HCT116 (cell line): ENCODE data around the gene PCDH1. TPM values are rescaled to one million over a fixed set of nuclear protein-coding genes. Genes with fewer than 3 reads are reported as not detected.

Source experiments
- ATAC-seq: fragments of 200-7000 bp; cut with Tn5 transposase; 2 replicates; pipeline ENCODE4 v1.9.1; 2020; ENCODE audit warnings: mild to moderate bottlenecking, moderate library complexity
- BruUV-seq: library from RNA; stranded (reverse); fragments of 400-500 nt; replicated peaks from 2 replicates; lab custom pipeline; 2021; lab: Mats Ljungman, UMichigan
- CTCF ChIA-PET: fragments of 300-600 bp; sonication (Branson Sonifier 250); formaldehyde crosslinking; loops from one replicate; lab custom pipeline; 2021; ENCODE audit warnings: antibody characterized with exemption; lab: Charles Lee
- POLR2A ChIA-PET: fragments of 300-600, 350-600 bp; sonication (Branson Sonifier 250); formaldehyde crosslinking; loops from one replicate; lab custom pipeline; 2021; ENCODE audit warnings: antibody characterized with exemption; lab: Charles Lee
- RAD21 ChIA-PET, 2 experiments: fragments of 300-600 bp; sonication (Branson Sonifier 250); formaldehyde crosslinking; loops; one replicate each; lab custom pipeline; 2023; ENCODE audit warnings: low total read pairs in 2 of 2; ENCODE audit not compliant: uncharacterized antibody in 2 of 2, unreplicated experiment in 2 of 2, low non-redundant PET in 1 of 2; lab: Charles Lee
- DNase-seq: peaks from one replicate; pipeline ENCODE4 v3.0.0-alpha.2; 2010; ENCODE audit warnings: low read depth, low spot score
- H2AFZ ChIP-seq: fragments of 200-600 bp; shearing (Covaris generic), sonication (generic); 2 replicates; pipeline ENCODE4 v1.6.1; 2017; ENCODE audit warnings: low read depth, mixed run types, mixed read lengths, antibody characterized with exemption, low read length; ENCODE audit not compliant: poor library complexity, severe bottlenecking
- H3K27ac ChIP-seq: 2 replicates; pipeline ENCODE4 v1.5.1; 2012; ENCODE audit warnings: low read depth, low read length
- H3K27me3 ChIP-seq: fragments of 200-600 bp; sonication (generic); 2 replicates; pipeline ENCODE4 v1.6.1; 2016; ENCODE audit warnings: mixed run types, low read length, mixed read lengths; ENCODE audit not compliant: insufficient read depth
- H3K36me3 ChIP-seq, 2 experiments: fragments of 200-500 bp in 1 of 2; fragments of 200-600 bp in 1 of 2; sonication (Bioruptor generic) in 1 of 2; sonication (generic) in 1 of 2; 2 replicates each; pipeline versions ENCODE4 v1.5.1 to v1.6.1; 2014 to 2016; ENCODE audit warnings: low read length in 2 of 2, inconsistent platforms in 1 of 2, mixed read lengths in 1 of 2, mixed run types in 1 of 2; ENCODE audit not compliant: insufficient read depth in 2 of 2, control insufficient read depth in 1 of 2
- H3K4me1 ChIP-seq, 2 experiments: fragments of 200-600 bp in 1 of 2; sonication (generic) in 1 of 2; 2 replicates each; pipeline versions ENCODE4 v1.5.1 to v1.6.1; 2012 to 2017; ENCODE audit warnings: low read length in 2 of 2, inconsistent platforms in 1 of 2, mild to moderate bottlenecking in 1 of 2, mixed read lengths in 1 of 2, mixed run types in 1 of 2, moderate library complexity in 1 of 2; ENCODE audit not compliant: insufficient read depth in 2 of 2, control insufficient read depth in 1 of 2
- H3K4me2 ChIP-seq: fragments of 200-600 bp; sonication (generic); 2 replicates; pipeline ENCODE4 v1.6.1; 2017; ENCODE audit warnings: mixed run types, low read length, mixed read lengths
- H3K4me3 ChIP-seq, 2 experiments: fragments of 200-600 bp in 1 of 2; sonication (generic) in 1 of 2; replicated peaks in 1 of 2; 2 replicates each; pipeline ENCODE4 v1.5.1; 2011 to 2016; ENCODE audit warnings: low read length in 2 of 2, control low read depth in 1 of 2, low read depth in 1 of 2, mild to moderate bottlenecking in 1 of 2, mixed read lengths in 1 of 2, mixed run types in 1 of 2
- H3K79me2 ChIP-seq: fragments of 200-600 bp; sonication (generic); 2 replicates; pipeline ENCODE4 v1.6.1; 2017; ENCODE audit warnings: mild to moderate bottlenecking, mixed run types, low read length, moderate library complexity, mixed read lengths; ENCODE audit not compliant: insufficient read depth
- H3K9ac ChIP-seq: fragments of 200-600 bp; sonication (generic); 2 replicates; pipeline ENCODE4 v1.6.1; 2016; ENCODE audit warnings: low read length, mixed read lengths
- H3K9me2 ChIP-seq: fragments of 200-600 bp; sonication (generic), shearing (Covaris generic); 2 replicates; pipeline ENCODE4 v1.6.1; 2017; ENCODE audit warnings: mixed run types, mild to moderate bottlenecking, moderate library complexity; ENCODE audit not compliant: insufficient read depth
- H3K9me3 ChIP-seq, 2 experiments: fragments of 200-500 bp in 1 of 2; fragments of 200-600 bp in 1 of 2; sonication (Bioruptor generic) in 1 of 2; sonication (generic) in 1 of 2; 2 replicates each; pipeline ENCODE4 v1.6.1; 2014 to 2017; ENCODE audit warnings: low read length in 2 of 2, mixed read lengths in 2 of 2, inconsistent platforms in 1 of 2, low read depth in 1 of 2, mild to moderate bottlenecking in 1 of 2, mixed run types in 1 of 2, moderate library complexity in 1 of 2; ENCODE audit not compliant: control insufficient read depth in 1 of 2, insufficient read depth in 1 of 2
- H4K20me1 ChIP-seq: fragments of 200-600 bp; sonication (generic), shearing (Covaris generic); 2 replicates; pipeline ENCODE4 v1.6.1; 2017; ENCODE audit warnings: mixed run types, mild to moderate bottlenecking, moderate library complexity; ENCODE audit not compliant: insufficient read depth
- CBX3 ChIP-seq: IDR thresholded peaks from 2 replicates; pipeline ENCODE4 v1.6.1; 2012; ENCODE audit warnings: low read depth
- ELF1 ChIP-seq: IDR thresholded peaks from 2 replicates; pipeline ENCODE4 v1.6.1; 2012; ENCODE audit warnings: low read depth, borderline replicate concordance
- POLR2A ChIP-seq: IDR thresholded peaks from 2 replicates; pipeline ENCODE4 v1.7.0; 2011; ENCODE audit warnings: borderline replicate concordance; ENCODE audit not compliant: insufficient read depth, insufficient read length; ENCODE audit errors: extremely low read depth
- RAD21 ChIP-seq: IDR thresholded peaks from 2 replicates; pipeline ENCODE4 v1.6.1; 2012; ENCODE audit warnings: low read depth, mild to moderate bottlenecking
- SRF ChIP-seq: IDR thresholded peaks from 2 replicates; pipeline ENCODE4 v1.6.1; 2012; ENCODE audit warnings: low read depth
- intact Hi-C: fragments of 100-400 bp; cut with micrococcal nuclease; formaldehyde crosslinking; loops from 2 replicates; pipeline ENCODE4 v1.10.0; 2022
- total RNA-seq: library from RNA; stranded (reverse); gene quantifications from one replicate; pipeline ENCODE4 v1.2.1, GENCODE V29; 2021; ENCODE audit not compliant: unreplicated experiment
- TF ChIP-seq, protein P1 (sequence below): IDR thresholded peaks from 2 replicates; pipeline ENCODE4 v1.6.1; 2011; ENCODE audit warnings: mild to moderate bottlenecking, low read length, moderate library complexity; ENCODE audit not compliant: insufficient replicate concordance; ENCODE audit errors: extremely low read depth

The PCDH1 gene
- total RNA-seq, 1 experiment from 2014 or later: 24.2 TPM

DNA sequence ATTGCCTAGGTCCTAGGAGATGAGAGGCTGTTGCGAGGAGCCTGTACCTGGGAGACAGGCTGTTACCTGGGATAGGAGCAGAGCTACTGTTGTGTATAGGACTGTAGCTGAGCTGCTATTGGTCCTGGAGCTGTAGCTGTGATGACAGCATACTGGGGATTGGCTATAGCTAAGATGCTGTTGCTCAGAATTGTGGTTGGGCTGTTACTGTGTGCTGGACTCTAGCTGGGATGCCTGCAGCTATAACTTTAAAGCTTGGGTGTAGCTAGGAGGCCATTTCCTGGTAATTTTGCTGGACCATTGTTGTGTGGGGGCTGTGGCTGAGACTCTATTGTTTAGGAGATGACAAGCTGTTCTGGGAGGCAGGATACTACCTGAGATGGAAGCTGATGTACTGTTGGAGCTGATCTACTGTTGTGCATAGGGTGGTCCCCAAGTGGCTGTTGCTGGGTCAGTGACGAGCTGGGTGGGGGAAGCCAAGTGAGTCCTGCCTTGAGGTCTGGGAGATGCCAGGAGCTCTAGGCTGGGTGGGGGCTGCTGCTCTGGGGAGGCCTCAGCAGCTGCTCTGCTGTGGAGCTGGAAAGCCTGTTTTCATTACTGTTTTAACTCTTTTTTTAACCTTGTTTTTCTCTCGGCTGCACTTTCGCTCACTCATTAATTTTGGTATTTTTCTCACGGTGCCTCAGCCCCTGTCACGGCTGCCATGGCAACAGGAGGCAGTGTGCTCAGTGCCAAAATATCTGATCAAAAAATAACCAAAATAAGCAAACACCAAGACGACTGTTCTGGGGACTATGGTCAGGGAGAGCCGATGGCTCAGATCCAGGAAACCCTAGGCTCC is 3.0 kb upstream of the PCDH1 start:
- POLR2A ChIA-PET: interaction anchor here (1.2 kb wide), 1 partner anchor 123 kb away, joined by 3 read pairs; no protein-coding TSS in a partner anchor
- RAD21 ChIA-PET: no interaction called here

More for the DNA sequence above, 3.0 kb upstream of the PCDH1 start:
- H3K4me2 ChIP-seq: no peak overlapping the region
- no peaks in the 10 kb centered on the region for H3K9me3 ChIP-seq
- H3K9me2 ChIP-seq: no peaks in the 10 kb centered on the region
- TF ChIP-seq CBX3 (no peak), ELF1 (no peak), RAD21 (no peak), SRF (no peak), POLR2A (no peak)
- TF ChIP-seq, protein P1, sequence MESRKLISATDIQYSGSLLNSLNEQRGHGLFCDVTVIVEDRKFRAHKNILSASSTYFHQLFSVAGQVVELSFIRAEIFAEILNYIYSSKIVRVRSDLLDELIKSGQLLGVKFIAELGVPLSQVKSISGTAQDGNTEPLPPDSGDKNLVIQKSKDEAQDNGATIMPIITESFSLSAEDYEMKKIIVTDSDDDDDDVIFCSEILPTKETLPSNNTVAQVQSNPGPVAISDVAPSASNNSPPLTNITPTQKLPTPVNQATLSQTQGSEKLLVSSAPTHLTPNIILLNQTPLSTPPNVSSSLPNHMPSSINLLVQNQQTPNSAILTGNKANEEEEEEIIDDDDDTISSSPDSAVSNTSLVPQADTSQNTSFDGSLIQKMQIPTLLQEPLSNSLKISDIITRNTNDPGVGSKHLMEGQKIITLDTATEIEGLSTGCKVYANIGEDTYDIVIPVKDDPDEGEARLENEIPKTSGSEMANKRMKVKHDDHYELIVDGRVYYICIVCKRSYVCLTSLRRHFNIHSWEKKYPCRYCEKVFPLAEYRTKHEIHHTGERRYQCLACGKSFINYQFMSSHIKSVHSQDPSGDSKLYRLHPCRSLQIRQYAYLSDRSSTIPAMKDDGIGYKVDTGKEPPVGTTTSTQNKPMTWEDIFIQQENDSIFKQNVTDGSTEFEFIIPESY: no peak
- TF ChIP-seq, all 23 proteins: peak for 0
- Histone ChIP-seq H2AFZ (no peak overlapping the region), H3K9ac (no peak overlapping the region), H4K20me1 (no peaks in the 10 kb centered on the region), H3K4me1 (peaks cover 6 to 25% of the 10 kb centered on the region in 2 experiments; a peak in 3 of 4 replicates), H3K36me3 (no peaks in the 10 kb centered on the region), H3K4me3 (no peak overlapping the region), H3K27ac (no peak overlapping the region), H3K27me3 (peaks cover 4% of the 10 kb centered on the region; the same call in 1 of the 2 replicates), H3K79me2 (no peaks in the 10 kb centered on the region; the same call in 1 of the 2 replicates)
- intact Hi-C loops: no loop called here
- BruUV-seq: no TSS peak
- DNase-seq: no peak
- ATAC-seq: no peak
- CTCF ChIA-PET: interaction anchor here (0.8 to 5.2 kb wide), 8 partner anchors 9 to 217 kb away, joined by 3 to 31 read pairs (median 6); no protein-coding TSS in a partner anchor
